ENCODE measurements around the gene RAB3GAP1.

RAB3GAP1 gene

DNA sequence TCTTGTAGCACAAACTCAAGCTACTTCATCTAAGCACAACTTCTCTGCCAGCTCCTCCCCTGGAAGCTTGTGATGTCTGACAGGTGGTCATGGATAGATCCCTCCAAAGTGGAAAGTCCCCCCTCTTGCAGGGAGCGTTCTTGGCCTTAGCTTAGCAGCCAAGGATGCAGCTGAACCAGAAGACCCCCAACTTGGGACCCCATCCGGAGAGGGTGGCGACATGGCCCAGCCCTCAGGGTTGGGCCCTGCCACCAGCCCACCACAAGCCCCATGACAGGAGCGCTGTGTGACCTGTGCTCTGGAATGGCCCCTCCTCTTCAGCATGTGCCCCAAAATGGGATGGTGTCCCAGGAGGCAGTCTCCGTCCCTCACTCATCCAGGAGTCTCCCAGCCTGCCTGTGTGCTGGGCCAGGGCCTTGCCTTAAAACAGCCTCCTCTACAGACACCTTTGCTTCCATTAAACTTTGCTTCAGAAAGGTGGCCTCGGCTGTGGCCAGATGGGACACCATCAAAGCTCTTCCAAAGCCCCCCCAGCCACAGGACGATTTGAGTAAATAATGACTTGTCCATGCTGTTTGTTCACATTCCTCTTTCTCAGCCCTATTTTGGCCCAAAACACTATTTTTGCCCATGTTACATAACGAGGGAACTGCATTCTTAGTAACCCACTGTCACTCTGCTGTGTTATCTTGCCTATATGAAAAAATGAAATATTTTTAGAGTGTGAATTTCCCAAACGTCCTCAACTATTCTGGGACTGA, 122.1 kb downstream of the RAB3GAP1 start:
- Mint-ChIP-seq H3K36me3 (peaks cover 60 to 82% of the 10 kb centered on the region in 2 donors), H3K4me1 (peaks cover 0 to 7% of the 10 kb centered on the region in 2 donors), H3K27me3 (no peaks in the 10 kb centered on the region), H3K9me3 (peaks cover 8 to 16% of the 10 kb centered on the region in 2 donors), H3K4me3 (no peak overlapping the region), H3K27ac (no peak overlapping the region)
- ATAC-seq (replicated peaks) (no peak), DNase-seq (no peak)

- H3K27ac Mint-ChIP-seq, result no peak overlapping the region
- H3K27me3 Mint-ChIP-seq, result no peaks in the 10 kb centered on the region
- no peak overlapping the region for H3K4me3 Mint-ChIP-seq
- peaks cover 59 to 82% of the 10 kb centered on the region in 2 donors for H3K36me3 Mint-ChIP-seq
- ATAC-seq (replicated peaks) (no peak), DNase-seq (no peak)
- peaks cover 0 to 7% of the 10 kb centered on the region in 2 donors for H3K4me1 Mint-ChIP-seq
- H3K9me3 Mint-ChIP-seq, result peaks cover 8 to 16% of the 10 kb centered on the region in 2 donors
Observed at GRCh38 chr2:135174810-135175093, 122.7 kb downstream of the RAB3GAP1 start.

DNA sequence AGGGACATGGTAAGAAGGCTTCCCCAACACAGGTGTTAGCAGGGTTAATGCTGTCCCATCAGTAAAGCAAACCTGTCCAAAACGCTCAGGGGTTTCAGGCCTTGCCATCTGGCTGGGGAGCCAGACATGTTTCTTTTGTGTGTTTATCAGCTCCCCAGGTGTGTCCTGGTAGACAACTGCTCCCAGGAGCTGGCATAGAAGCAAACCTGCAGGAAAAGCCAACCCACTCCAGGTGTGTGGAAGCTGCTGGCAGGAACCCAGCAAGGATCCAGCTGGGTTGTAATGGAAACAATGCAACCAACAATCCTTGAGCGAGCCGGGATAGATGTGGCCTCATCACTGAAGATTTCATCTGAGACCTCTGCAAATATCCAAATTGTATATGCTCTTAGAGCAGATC, 123.1 kb downstream of the RAB3GAP1 start:
- peaks cover 57 to 78% of the 10 kb centered on the region in 2 donors for H3K36me3 Mint-ChIP-seq
- no peak for ATAC-seq (replicated peaks)

GRCh38 chr2:135179689-135180088, 127.6 kb downstream of the RAB3GAP1 start:
- DNase-seq (no peak), ATAC-seq (replicated peaks) (no peak)
- peaks cover 25 to 43% of the 10 kb centered on the region in 2 donors for H3K36me3 Mint-ChIP-seq
- no peak overlapping the region for H3K4me3 Mint-ChIP-seq
- no peaks in the 10 kb centered on the region for H3K27me3 Mint-ChIP-seq
- H3K9me3 Mint-ChIP-seq, result peaks cover 6 to 9% of the 10 kb centered on the region in 2 donors
- no peaks in the 10 kb centered on the region for H3K4me1 Mint-ChIP-seq
- no peak overlapping the region for H3K27ac Mint-ChIP-seq

More for the DNA sequence above, 123.1 kb downstream of the RAB3GAP1 start:
- Mint-ChIP-seq H3K4me1 (peaks cover 0 to 7% of the 10 kb centered on the region in 2 donors), H3K9me3 (peaks cover 8 to 16% of the 10 kb centered on the region in 2 donors), H3K4me3 (no peak overlapping the region), H3K27me3 (no peaks in the 10 kb centered on the region), H3K27ac (no peak overlapping the region)
- no peak for DNase-seq

GRCh38 chr2:135182190-135182589, 130.1 kb downstream of the RAB3GAP1 start:
- Mint-ChIP-seq H3K27me3 (no peaks in the 10 kb centered on the region), H3K36me3 (peaks cover 17 to 31% of the 10 kb centered on the region in 2 donors), H3K27ac (no peak overlapping the region)

GRCh38 chr2:135182601-135183000, 130.5 kb downstream of the RAB3GAP1 start:
- ATAC-seq (replicated peaks) (no peak), DNase-seq (no peak)
- no peak overlapping the region for H3K27ac Mint-ChIP-seq
- H3K4me3 Mint-ChIP-seq, result no peak overlapping the region
- H3K9me3 Mint-ChIP-seq, result peaks cover 0 to 2% of the 10 kb centered on the region in 2 donors
- no peaks in the 10 kb centered on the region for H3K27me3 Mint-ChIP-seq
- H3K4me1 Mint-ChIP-seq, result no peaks in the 10 kb centered on the region
- H3K36me3 Mint-ChIP-seq, result peaks cover 13 to 30% of the 10 kb centered on the region in 2 donors

More at GRCh38 chr2:135182190-135182589, 130.1 kb downstream of the RAB3GAP1 start:
- Mint-ChIP-seq H3K4me3 (no peak overlapping the region), H3K9me3 (peaks cover 0 to 1% of the 10 kb centered on the region in 2 donors), H3K4me1 (no peaks in the 10 kb centered on the region)
- DNase-seq (no peak), ATAC-seq (replicated peaks) (no peak)

- Mint-ChIP-seq H3K4me3 (no peak overlapping the region), H3K9me3 (peaks cover 0 to 3% of the 10 kb centered on the region in 2 donors), H3K27me3 (no peaks in the 10 kb centered on the region), H3K27ac (no peak overlapping the region), H3K36me3 (peaks cover 12 to 32% of the 10 kb centered on the region in 2 donors), H3K4me1 (no peaks in the 10 kb centered on the region)
- ATAC-seq (replicated peaks) (no peak), DNase-seq (no peak)
Observed at GRCh38 chr2:135183822-135184221, 131.7 kb downstream of the RAB3GAP1 start.

- DNase-seq (no peak), ATAC-seq (replicated peaks) (no peak)
- H3K4me1 Mint-ChIP-seq, result no peaks in the 10 kb centered on the region
- H3K9me3 Mint-ChIP-seq, result peaks cover 6 to 10% of the 10 kb centered on the region in 2 donors
- H3K27me3 Mint-ChIP-seq, result no peaks in the 10 kb centered on the region
- H3K4me3 Mint-ChIP-seq, result no peak overlapping the region
- H3K27ac Mint-ChIP-seq, result no peak overlapping the region
- H3K36me3 Mint-ChIP-seq, result peaks cover 17 to 40% of the 10 kb centered on the region in 2 donors
Observed at GRCh38 chr2:135186054-135186453, 134.0 kb downstream of the RAB3GAP1 start.

GRCh38 chr2:135187270-135187669, 135.2 kb downstream of the RAB3GAP1 start:
- ATAC-seq (replicated peaks) (no peak), DNase-seq (no peak)
- H3K27ac Mint-ChIP-seq, result no peak overlapping the region
- H3K9me3 Mint-ChIP-seq, result peaks cover 6 to 10% of the 10 kb centered on the region in 2 donors
- no peak overlapping the region for H3K4me3 Mint-ChIP-seq
- H3K36me3 Mint-ChIP-seq, result peaks cover 17 to 37% of the 10 kb centered on the region in 2 donors
- H3K27me3 Mint-ChIP-seq, result no peaks in the 10 kb centered on the region
- H3K4me1 Mint-ChIP-seq, result no peaks in the 10 kb centered on the region

GRCh38 chr2:135189148-135189547, 137.1 kb downstream of the RAB3GAP1 start:
- H3K4me3 Mint-ChIP-seq, result no peak overlapping the region
- H3K27ac Mint-ChIP-seq, result no peak overlapping the region
- peaks cover 18 to 43% of the 10 kb centered on the region in 2 donors for H3K36me3 Mint-ChIP-seq
- H3K4me1 Mint-ChIP-seq, result no peaks in the 10 kb centered on the region
- no peaks in the 10 kb centered on the region for H3K27me3 Mint-ChIP-seq
- H3K9me3 Mint-ChIP-seq, result peaks cover 13 to 19% of the 10 kb centered on the region in 2 donors
- no peak for ATAC-seq (replicated peaks)
- DNase-seq, result no peak

DNA sequence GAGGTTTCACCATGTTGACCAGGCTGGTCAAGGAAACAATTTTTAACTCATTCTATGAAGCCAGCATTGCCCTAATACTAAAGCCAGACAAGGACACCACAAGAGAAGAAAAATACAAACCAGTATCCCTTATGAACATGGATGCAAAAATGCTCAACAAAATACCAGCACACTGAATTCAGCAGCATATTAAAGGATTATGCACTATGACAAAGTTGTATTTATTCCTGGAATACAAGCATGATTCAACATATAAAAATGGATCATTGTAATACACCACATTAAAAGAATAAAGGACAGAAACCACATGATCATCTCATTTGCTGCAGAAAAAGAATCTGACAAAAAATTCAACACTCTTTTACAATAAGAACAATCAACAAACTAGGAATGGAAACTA, 138.7 kb downstream of the RAB3GAP1 start:
- Mint-ChIP-seq H3K36me3 (peaks cover 14 to 35% of the 10 kb centered on the region in 2 donors), H3K27ac (no peak overlapping the region), H3K4me3 (no peak overlapping the region), H3K27me3 (no peaks in the 10 kb centered on the region), H3K4me1 (no peaks in the 10 kb centered on the region), H3K9me3 (peaks cover 15 to 22% of the 10 kb centered on the region in 2 donors)
- ATAC-seq (replicated peaks), result no peak
- DNase-seq, result no peak

- no peaks in the 10 kb centered on the region for H3K27me3 Mint-ChIP-seq
- peaks cover 3 to 5% of the 10 kb centered on the region in 2 donors for H3K9me3 Mint-ChIP-seq
- H3K4me1 Mint-ChIP-seq, result no peaks in the 10 kb centered on the region
- ATAC-seq (replicated peaks) (no peak), DNase-seq (no peak)
- no peak overlapping the region for H3K4me3 Mint-ChIP-seq
- peaks cover 11% of the 10 kb centered on the region in 2 donors for H3K36me3 Mint-ChIP-seq
- no peak overlapping the region for H3K27ac Mint-ChIP-seq
Observed at GRCh38 chr2:135198481-135198880, 146.4 kb downstream of the RAB3GAP1 start.

GRCh38 chr2:135202751-135203150, 150.7 kb downstream of the RAB3GAP1 start:
- H3K36me3 Mint-ChIP-seq, result peaks cover 11 to 20% of the 10 kb centered on the region in 2 donors
- H3K4me3 Mint-ChIP-seq, result no peak overlapping the region
- H3K27ac Mint-ChIP-seq, result no peak overlapping the region
- ATAC-seq (replicated peaks) (no peak), DNase-seq (no peak)
- no peaks in the 10 kb centered on the region for H3K9me3 Mint-ChIP-seq
- no peaks in the 10 kb centered on the region for H3K27me3 Mint-ChIP-seq
- H3K4me1 Mint-ChIP-seq, result no peaks in the 10 kb centered on the region

DNA sequence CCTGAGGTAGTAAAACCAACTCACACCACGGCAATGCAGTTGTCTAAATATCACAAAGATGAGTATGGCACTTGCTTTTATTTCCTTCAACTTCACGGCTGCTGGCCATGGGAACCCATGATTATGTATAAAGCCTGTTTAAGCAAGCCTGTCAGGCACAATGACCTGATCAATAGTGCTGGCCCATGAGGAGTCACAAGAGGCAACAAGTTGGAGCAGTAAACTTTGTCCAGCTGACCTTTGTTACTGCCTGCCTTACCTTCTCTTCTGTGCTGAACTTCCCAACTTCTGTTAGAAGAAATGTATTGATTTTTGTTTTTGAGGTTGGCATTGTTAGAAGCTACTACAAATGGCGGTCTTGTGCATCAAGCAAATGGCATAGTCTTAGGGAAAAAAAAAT, 151.9 kb downstream of the RAB3GAP1 start:
- no peaks in the 10 kb centered on the region for H3K9me3 Mint-ChIP-seq
- ATAC-seq (replicated peaks) (no peak), DNase-seq (no peak)
- H3K4me3 Mint-ChIP-seq, result no peak overlapping the region
- no peaks in the 10 kb centered on the region for H3K27me3 Mint-ChIP-seq
- no peaks in the 10 kb centered on the region for H3K4me1 Mint-ChIP-seq
- H3K36me3 Mint-ChIP-seq, result peaks cover 8 to 16% of the 10 kb centered on the region in 2 donors
- no peak overlapping the region for H3K27ac Mint-ChIP-seq

DNA sequence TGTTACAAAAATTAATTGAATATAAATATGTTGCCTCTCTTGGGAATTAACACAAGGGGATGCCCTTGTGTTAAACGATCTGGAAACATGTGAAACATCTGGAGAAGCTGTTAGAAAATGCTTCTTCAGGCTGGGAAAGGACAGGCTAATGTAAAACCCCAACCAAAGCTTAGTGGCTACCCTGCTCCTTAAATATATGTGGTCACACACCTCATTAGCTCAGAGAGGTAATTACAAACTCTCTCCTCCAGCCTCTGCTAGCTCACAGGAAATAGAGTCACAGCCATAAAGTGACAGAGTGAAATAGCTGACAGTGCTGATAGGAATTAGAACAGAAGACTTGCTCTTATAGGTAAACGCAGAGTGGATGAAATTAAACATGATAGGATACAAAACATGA, 155.9 kb downstream of the RAB3GAP1 start:
- ATAC-seq (replicated peaks) (no peak), DNase-seq (no peak)
- Mint-ChIP-seq H3K36me3 (peaks cover 2 to 8% of the 10 kb centered on the region in 2 donors), H3K27me3 (no peaks in the 10 kb centered on the region), H3K4me3 (no peak overlapping the region), H3K9me3 (no peaks in the 10 kb centered on the region), H3K27ac (no peak overlapping the region), H3K4me1 (no peaks in the 10 kb centered on the region)

All from stimulated activated naive B cell treated with anti-CD40 and anti-IgM and Interleukin-4, amounts not matched to agents 10 μg/mL and 1 μg/mL and 100 μg/mL, for 72 hours (primary cell).